CD4-positive, alpha-beta T cell treated with Interleukin-4 for 1 hour (primary cell): Measurements from ENCODE around the gene MCC.

Source experiments
- DNase-seq, 2 donors: peaks; one replicate each; pipeline ENCODE4 v3.0.0-alpha.2; 2020 to 2022

MCC gene

GRCh38 chr5:113125371-113125770 lies 362.9 kb downstream of the MCC start:
- no peak for DNase-seq

- DNase-seq, result no peak
Measured at GRCh38 chr5:113124914-113125313, 363.3 kb downstream of the MCC start.

- no peak for DNase-seq
Measured at GRCh38 chr5:113124265-113124664, 364.0 kb downstream of the MCC start.

DNA sequence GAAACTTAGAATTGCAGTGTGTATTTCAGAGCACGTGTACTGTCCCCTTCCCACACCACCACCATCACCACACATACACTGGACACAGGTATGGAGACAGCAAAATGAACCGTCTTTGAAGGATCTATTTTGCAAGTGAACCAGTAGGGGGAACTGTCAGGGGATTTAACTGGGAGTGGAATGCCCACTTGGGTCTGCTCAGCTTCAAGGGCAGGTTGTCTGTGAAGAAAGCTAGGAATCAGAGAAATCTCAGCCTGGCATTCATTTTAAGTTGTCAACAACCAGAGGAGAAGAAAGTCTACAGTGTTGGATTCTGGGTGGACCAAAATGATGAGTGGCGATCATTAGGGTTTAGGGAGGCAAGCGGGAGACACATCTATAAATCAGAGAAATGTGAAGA lies 364.6 kb downstream of the MCC start:
- no peak for DNase-seq

GRCh38 chr5:113122053-113122452 lies 366.2 kb downstream of the MCC start:
- DNase-seq, result no peak

DNA sequence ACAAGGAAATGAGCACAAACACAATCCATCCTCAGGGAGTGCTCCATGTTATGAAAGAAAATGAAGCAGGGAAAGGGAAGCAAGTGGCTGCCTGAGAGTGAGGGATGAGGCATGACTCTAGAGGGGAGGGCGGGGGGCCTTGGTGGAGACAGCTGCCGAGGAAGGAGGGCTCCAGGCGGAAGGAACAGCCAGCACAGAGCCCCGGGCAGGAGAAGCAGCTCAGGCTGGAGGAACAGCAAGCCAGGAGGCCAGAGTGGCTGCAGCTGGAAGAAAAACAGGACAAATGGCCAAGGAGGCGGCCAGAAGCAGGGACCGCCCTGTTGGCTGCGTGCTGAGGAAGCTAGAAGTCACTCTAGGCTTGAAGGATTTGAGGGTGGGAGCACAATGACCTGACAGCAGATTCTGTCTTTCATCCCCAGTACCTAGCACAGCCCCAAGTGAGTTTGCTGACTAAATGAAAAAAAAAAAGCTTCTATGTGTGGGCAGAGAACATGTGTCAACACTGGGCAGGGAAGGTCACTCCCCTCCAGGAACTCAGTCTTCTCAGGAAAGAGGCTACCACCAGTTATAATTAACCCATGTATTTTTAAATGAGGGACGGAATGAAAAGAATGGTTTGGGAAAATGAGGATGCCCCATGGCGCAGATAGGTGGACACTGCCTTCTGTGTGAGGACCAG lies 368.9 kb downstream of the MCC start:
- no peak for DNase-seq

- no peak for DNase-seq
Measured at GRCh38 chr5:113118765-113119164, 369.5 kb downstream of the MCC start.

- DNase-seq, result no peak
Measured at GRCh38 chr5:113118298-113118697, 370.0 kb downstream of the MCC start.

- DNase-seq, result no peak
Measured at GRCh38 chr5:113117543-113118115, 370.6 kb downstream of the MCC start.

- no peak for DNase-seq
Measured at GRCh38 chr5:113115956-113116355, 372.3 kb downstream of the MCC start.

DNA sequence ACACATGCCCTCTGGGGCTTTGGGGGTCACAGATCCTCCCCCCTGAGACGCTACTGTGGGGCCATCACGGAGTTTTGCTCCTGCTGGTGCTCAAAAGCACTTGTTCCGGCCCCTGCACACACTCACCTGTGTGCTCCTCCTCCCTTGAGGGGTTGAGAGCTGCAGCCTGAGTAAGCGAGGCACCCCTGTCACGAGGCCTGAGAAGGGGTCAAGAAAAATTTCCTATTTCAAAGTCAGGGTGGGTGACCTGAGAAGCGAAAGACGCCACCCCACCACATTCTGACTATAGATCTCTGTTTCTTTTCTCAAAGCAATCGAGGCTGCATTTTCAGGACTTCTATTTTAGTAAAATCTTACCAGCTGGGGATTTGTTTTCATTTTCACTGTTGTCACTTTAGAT lies 373.2 kb downstream of the MCC start:
- no peak for DNase-seq

DNA sequence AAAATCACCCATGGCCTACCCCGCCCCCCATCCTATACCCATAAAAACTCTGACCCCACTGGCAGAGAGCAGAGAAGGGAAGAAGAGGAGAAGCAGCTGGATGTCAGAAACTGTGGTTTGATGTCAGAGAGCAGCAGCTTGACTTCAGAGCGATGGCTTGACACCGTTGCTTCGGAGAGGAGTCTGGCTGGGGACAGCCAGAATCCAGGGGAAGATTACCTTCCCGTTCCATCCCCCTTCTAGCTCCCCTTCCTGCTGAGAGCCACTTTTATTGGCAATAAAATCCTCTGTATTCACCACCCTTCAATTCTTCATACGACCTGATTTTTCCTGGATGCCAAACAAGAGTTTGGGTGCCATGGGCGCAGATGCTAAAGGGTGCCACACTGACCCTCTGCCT lies 373.7 kb downstream of the MCC start:
- DNase-seq, result no peak

- DNase-seq, result no peak
Measured at GRCh38 chr5:113112435-113112834, 375.8 kb downstream of the MCC start.

GRCh38 chr5:113110117-113110516 lies 378.1 kb downstream of the MCC start:
- no peak for DNase-seq

GRCh38 chr5:113109344-113109743 lies 378.9 kb downstream of the MCC start:
- DNase-seq, result no peak

DNA sequence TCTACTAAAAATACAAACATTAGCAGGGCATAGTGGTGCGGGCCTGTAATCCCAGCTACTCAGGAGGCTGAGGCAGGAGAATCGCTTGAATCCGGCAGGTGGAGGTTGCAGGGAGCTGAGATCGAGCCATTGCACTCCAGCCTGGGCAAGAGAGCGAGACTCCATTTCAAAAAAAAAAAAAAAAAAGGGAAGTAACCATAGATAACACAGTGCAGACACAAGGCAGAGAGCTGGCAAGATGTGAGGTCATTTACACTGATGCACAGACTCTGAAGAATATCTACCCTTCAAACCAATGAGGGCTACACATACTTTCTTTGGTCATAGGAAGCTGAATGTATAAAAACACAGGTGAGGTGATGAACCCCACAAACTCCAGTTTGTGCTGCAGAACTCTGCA lies 379.8 kb downstream of the MCC start:
- no peak for DNase-seq

GRCh38 chr5:113106821-113107220 lies 381.4 kb downstream of the MCC start:
- no peak for DNase-seq

DNA sequence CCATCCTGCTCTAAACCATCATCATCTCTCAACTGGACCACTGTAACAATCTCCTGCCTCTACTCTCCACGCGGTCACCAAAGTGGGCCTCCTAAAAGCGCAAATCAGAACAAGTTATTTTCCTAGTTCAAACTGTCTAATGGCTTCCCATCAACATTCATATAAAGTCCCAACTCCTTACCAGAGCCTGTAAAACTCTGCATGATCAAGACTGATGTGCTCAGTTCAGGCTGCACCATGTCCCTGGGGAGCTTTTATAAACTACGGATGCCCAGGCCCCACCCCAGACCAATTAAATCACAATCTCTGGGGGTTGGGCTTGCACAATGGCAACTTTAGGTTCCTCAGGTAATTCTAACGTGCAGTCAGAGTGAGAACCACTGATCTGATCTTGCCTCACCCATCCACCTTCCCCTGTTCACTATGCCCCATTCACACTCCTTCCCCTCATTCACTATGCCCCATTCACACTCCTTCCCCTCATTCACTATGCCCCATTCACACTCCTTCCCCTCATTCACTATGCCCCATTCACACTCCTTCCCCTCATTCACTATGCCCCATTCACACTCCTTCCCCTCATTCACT lies 382.5 kb downstream of the MCC start:
- no peak for DNase-seq

DNA sequence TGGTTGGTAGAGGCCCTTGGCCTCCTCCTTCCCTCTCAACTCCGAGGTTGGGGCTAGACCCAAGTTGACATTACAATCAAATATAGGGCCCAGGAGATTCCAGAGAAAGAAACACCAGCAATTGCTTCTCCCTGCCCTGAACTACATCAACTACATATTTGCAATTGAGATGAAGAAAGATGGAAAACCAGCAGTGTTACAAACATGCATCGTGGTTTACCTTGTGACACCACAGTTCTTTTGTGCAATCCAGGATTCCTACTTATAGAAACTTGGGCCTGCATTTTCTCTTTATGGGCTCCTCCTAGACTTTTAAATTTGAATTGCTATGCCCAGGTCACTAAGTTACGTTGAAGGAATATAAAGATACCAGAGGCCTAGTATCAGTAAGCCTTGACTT lies 384.9 kb downstream of the MCC start:
- no peak for DNase-seq

GRCh38 chr5:113102121-113102531 lies 386.1 kb downstream of the MCC start:
- DNase-seq, result no peak

DNA sequence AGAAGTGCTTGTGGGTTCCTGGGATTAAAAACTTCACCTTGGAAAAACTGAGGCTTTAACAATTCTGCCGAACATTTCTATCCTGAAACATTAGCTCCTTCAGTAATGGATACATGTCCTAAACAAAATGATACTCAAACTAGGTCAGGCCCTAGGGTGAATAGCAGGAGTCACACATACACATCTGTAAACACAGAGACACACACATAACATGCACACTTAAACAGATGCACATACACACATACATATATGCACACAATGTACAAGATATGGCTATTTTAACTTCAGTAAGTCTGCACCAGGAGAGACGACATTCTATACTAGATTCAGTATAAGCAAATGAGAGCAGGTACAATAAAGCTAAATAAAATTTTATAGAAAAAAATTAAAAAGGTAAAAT lies 387.3 kb downstream of the MCC start:
- DNase-seq, result no peak

DNA sequence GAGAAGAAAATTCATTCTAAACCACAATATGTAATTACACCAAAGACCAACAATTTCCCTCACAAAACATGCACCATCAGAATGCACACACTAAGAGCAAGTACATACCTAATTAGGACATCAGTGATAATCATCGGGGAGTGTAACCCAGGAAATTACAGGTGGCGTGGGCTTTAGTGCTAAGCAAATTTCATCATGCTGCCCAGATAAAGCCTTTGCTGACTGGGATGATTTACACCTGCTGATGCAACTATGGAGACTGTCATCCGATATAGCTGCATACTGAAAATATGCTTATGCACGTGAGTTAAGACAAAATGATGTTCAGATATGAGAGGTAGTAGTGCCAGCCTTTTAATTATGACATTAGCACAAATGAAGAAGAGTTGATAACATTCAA lies 388.4 kb downstream of the MCC start:
- no peak for DNase-seq

DNA sequence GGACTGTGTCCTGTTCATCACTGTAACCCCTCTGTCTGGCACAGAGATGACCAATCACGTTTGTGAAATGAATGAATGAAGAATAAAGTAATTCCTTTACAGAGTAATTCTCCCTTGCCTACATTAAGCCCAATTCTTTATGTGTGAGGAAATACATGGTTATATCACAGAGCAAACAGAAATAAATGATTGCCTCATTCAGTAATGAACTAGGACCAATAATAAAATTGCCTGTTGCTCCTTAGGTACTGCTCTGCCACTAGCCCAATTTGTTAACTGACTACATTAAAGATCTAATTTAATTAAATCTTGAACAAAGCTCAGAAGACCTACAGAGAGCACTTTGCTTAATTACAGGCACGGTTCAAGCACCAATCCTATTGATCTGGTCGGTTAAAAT lies 389.9 kb downstream of the MCC start:
- no peak for DNase-seq

DNA sequence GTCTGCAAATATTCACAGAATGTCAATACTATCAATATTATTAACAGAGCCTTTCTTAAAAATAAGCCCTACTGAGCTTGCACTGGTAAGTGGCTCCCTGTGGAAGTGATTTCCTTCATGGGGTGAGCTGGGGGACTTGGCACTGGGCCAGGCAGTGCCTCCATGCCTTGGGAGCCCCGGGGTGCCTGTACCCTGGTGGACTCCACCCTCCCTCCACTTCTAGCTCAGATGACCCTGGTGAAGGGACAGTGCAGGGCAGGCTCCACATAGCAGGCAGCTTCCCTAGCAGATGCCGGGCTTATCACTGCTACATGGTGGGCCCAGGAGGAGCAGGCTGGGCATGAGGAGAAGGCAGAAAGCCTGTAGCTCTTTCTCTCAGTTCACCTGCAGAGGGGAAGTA lies 392.4 kb downstream of the MCC start:
- no peak for DNase-seq

GRCh38 chr5:113093558-113093957 lies 394.7 kb downstream of the MCC start:
- DNase-seq, result no peak
